ENCODE results near the gene PIEZO2.

The PIEZO2 gene

DNA sequence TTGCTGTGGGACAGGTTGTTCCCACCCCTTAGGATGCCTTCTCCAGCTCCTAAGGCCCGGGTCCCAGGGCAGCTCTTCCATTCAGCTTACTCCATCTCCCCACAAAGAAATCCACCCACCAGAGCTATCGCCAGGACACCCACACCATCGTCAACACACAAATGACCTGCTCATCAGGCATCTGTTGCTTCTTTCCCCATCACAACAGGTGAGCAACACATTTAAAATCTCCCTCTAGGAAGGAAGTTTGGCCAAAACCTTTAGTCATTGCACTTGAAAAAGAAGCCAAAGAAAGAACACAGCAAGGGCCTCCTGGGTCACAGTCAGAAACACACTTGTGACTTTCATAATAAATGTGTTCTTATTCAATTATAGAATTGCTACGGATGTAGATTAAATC, 289.0 kb downstream of the PIEZO2 start:
- Histone ChIP-seq H3K9me3 (ENCODE audit: control extremely low read depth in 1 of 5, control insufficient read depth in 4 of 5, insufficient read depth in 2 of 5, low read depth in 1 of 5, low read length in 4 of 5) (peaks cover 0 to 16% (median 4%) of the 10 kb centered on the region in 5 experiments), H3K4me1 (ENCODE audit: control extremely low read depth in 1 of 4, control insufficient read depth in 4 of 4, insufficient read depth in 4 of 4, low read length in 3 of 4) (no peaks in the 10 kb centered on the region), H3K36me3 (ENCODE audit: control insufficient read depth in 4 of 4, insufficient read depth in 4 of 4, low read length in 3 of 4) (no peaks in the 10 kb centered on the region), H3K27ac (ENCODE audit: insufficient read depth in 1 of 2, low read depth in 1 of 2, low read length in 2 of 2, poor library complexity in 1 of 2, severe bottlenecking in 2 of 2) (no peak overlapping the region), H3K27me3 (replicated peaks in 2 of 5; ENCODE audit: control insufficient read depth in 4 of 5, insufficient read depth in 5 of 5, low read length in 4 of 5) (no peaks in the 10 kb centered on the region), H3K4me3 (ENCODE audit: control insufficient read depth in 1 of 7, extremely low read depth in 1 of 7, insufficient read depth in 4 of 7, low read depth in 2 of 7, low read length in 6 of 7) (no peak overlapping the region)
- ChIA-PET POLR2A (no interaction called here), CTCF (interaction anchor here (1.7 to 2.5 kb wide), 2 partner anchors 180 to 294 kb away, joined by 4 to 5 read pairs; no protein-coding TSS in a partner anchor)
- DNase-seq, result no peak
- WGBS (ENCODE audit: insufficient coverage), result 92% methylated on average over 2 of the region's 4 CpGs

GRCh38 chr18:10858477-10858876, 290.9 kb downstream of the PIEZO2 start:
- 96% methylated on average over 4 of the region's 4 CpGs for WGBS (ENCODE audit: insufficient coverage)
- H3K27me3 ChIP-seq (replicated peaks in 2 of 5; ENCODE audit: control insufficient read depth in 4 of 5, insufficient read depth in 5 of 5, low read length in 4 of 5), result no peaks in the 10 kb centered on the region
- no peak for DNase-seq
- no peaks in the 10 kb centered on the region for H3K36me3 ChIP-seq (ENCODE audit: control insufficient read depth in 4 of 4, insufficient read depth in 4 of 4, low read length in 3 of 4)
- no peak overlapping the region for H3K4me3 ChIP-seq (ENCODE audit: control insufficient read depth in 1 of 7, extremely low read depth in 1 of 7, insufficient read depth in 4 of 7, low read depth in 2 of 7, low read length in 6 of 7)
- H3K4me1 ChIP-seq (ENCODE audit: control extremely low read depth in 1 of 4, control insufficient read depth in 4 of 4, insufficient read depth in 4 of 4, low read length in 3 of 4), result no peaks in the 10 kb centered on the region
- H3K27ac ChIP-seq (ENCODE audit: insufficient read depth in 1 of 2, low read depth in 1 of 2, low read length in 2 of 2, poor library complexity in 1 of 2, severe bottlenecking in 2 of 2), result no peak overlapping the region
- ChIA-PET CTCF (interaction anchor here (1.4 to 2.5 kb wide), 2 partner anchors 17 to 182 kb away, joined by 3 to 5 read pairs; no protein-coding TSS in a partner anchor), POLR2A (no interaction called here)
- no peaks in the 10 kb centered on the region for H3K9me3 ChIP-seq (ENCODE audit: control extremely low read depth in 1 of 5, control insufficient read depth in 4 of 5, insufficient read depth in 2 of 5, low read depth in 1 of 5, low read length in 4 of 5)

DNA sequence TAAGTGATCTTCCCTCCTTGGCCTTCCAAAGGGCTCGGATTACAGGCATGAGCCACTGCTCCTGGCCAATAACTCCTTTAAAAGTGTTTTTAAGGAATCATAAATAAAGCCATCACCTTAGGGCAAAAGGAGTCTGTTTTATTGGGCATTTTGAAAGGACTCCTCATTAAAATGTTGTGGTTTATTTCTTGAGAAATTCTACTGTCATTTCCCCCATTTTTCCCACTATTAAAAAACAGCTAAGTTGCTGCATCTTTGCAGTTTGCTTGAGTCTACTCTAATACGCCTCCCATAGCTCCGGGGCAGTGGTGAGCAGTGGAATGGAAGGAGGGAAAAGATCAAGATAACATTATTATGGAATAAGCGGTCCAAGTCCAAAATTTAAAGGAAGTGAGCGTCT, 293.2 kb downstream of the PIEZO2 start:
- Histone ChIP-seq H3K9me3 (ENCODE audit: control extremely low read depth in 1 of 5, control insufficient read depth in 4 of 5, insufficient read depth in 2 of 5, low read depth in 1 of 5, low read length in 4 of 5) (no peaks in the 10 kb centered on the region), H3K4me1 (ENCODE audit: control extremely low read depth in 1 of 4, control insufficient read depth in 4 of 4, insufficient read depth in 4 of 4, low read length in 3 of 4) (peaks cover 0 to 16% (median 3%) of the 10 kb centered on the region in 4 experiments), H3K4me3 (ENCODE audit: control insufficient read depth in 1 of 7, extremely low read depth in 1 of 7, insufficient read depth in 4 of 7, low read depth in 2 of 7, low read length in 6 of 7) (no peak overlapping the region), H3K36me3 (ENCODE audit: control insufficient read depth in 4 of 4, insufficient read depth in 4 of 4, low read length in 3 of 4) (no peaks in the 10 kb centered on the region), H3K27ac (ENCODE audit: insufficient read depth in 1 of 2, low read depth in 1 of 2, low read length in 2 of 2, poor library complexity in 1 of 2, severe bottlenecking in 2 of 2) (no peak overlapping the region), H3K27me3 (replicated peaks in 2 of 5; ENCODE audit: control insufficient read depth in 4 of 5, insufficient read depth in 5 of 5, low read length in 4 of 5) (no peaks in the 10 kb centered on the region)
- DNase-seq, result no peak
- ChIA-PET POLR2A (interaction anchor here (0.7 kb wide), 1 partner anchor 156 kb away, joined by 3 read pairs; no protein-coding TSS in a partner anchor), CTCF (no interaction called here)
- 100% methylated on average over 2 of the region's 5 CpGs for WGBS (ENCODE audit: insufficient coverage)

DNA sequence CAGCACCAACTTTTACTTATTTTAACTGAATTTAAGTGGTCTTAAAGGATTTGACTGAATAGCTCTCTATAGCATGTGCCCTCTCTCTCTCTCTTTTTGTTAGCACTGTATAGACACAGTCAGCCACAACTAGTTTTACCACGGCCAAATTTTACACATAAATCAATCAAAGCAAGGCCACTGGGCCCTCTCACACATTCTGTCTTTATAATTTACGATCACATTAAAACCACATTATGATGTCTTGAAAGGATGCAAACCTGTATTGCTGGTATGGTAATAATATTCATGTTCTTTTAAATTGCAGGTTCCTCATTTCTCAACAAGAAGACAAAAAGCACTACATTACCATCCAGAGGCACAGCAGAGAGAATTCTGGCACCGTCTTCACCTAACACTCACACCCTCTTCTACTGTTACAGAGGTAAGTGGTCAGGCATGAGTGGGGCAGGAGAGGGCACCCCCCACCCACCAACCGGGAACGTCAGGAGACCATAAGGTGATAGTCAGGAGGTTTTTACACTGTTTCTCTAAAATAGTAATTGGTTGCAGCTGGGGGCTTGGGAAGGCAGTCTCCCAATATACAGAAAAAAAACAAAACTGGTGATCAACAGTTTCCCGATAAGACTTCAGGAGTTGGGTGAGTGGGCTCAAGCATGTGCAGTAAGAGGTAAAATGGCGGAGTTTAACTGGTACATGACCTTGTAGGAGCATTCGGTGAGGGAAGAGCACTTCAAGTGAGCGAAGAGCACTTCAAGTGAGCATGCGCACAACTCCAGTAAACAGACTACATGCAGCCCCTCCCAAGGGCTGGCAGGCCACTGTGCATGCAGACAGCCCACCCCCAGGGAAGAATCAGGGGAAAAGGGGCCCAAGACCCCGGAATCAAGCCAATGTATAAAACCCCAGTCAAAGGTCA, 296.7 kb downstream of the PIEZO2 start:
- DNase-seq, result peak in 2 of 3 donors; percentile 44 to 67
- H3K27ac ChIP-seq (ENCODE audit: insufficient read depth in 1 of 2, low read depth in 1 of 2, low read length in 2 of 2, poor library complexity in 1 of 2, severe bottlenecking in 2 of 2), result no peak overlapping the region
- no peaks in the 10 kb centered on the region for H3K9me3 ChIP-seq (ENCODE audit: control extremely low read depth in 1 of 5, control insufficient read depth in 4 of 5, insufficient read depth in 2 of 5, low read depth in 1 of 5, low read length in 4 of 5)
- CTCF ChIA-PET, result interaction anchor here (0.9 to 7.8 kb wide), 12 partner anchors 13 to 666 kb away, joined by 3 to 71 read pairs (median 4); no protein-coding TSS in a partner anchor
- H3K4me3 ChIP-seq (ENCODE audit: control insufficient read depth in 1 of 7, extremely low read depth in 1 of 7, insufficient read depth in 4 of 7, low read depth in 2 of 7, low read length in 6 of 7), result no peak overlapping the region
- POLR2A ChIA-PET, result interaction anchor here (0.8 kb wide), 1 partner anchor 66 kb away, joined by 3 read pairs; no protein-coding TSS in a partner anchor
- H3K4me1 ChIP-seq (ENCODE audit: control extremely low read depth in 1 of 4, control insufficient read depth in 4 of 4, insufficient read depth in 4 of 4, low read length in 3 of 4), result peaks cover 0 to 20% (median 6%) of the 10 kb centered on the region in 4 experiments
- H3K36me3 ChIP-seq (ENCODE audit: control insufficient read depth in 4 of 4, insufficient read depth in 4 of 4, low read length in 3 of 4), result no peaks in the 10 kb centered on the region
- H3K27me3 ChIP-seq (replicated peaks in 2 of 5; ENCODE audit: control insufficient read depth in 4 of 5, insufficient read depth in 5 of 5, low read length in 4 of 5), result no peaks in the 10 kb centered on the region
- WGBS (ENCODE audit: insufficient coverage), result 61% methylated on average over 6 of the region's 11 CpGs

DNA sequence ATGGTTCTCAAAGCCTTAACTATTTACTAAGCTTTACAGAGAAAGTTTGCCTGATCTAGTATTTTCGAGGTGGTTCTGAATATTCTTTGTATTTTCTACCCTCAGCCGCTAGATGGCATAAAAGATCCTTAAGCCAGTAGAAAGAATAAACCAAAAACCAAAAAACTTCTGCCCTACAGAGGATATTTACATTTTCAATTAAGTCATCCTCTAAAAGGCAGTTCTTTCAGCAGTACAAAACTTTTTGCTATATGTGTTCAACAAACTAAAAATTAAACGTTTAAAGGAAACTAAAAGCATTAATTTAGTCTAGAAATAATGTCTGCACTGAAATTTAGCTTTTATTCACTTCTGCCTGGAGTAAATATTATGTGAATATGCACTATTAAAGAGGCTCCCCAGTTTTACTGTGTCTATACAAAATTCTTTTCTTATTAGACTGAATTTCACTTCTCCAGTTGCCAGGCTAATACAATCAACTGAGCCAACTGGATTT, 297.5 kb downstream of the PIEZO2 start:
- no peak overlapping the region for H3K4me3 ChIP-seq (ENCODE audit: control insufficient read depth in 1 of 7, extremely low read depth in 1 of 7, insufficient read depth in 4 of 7, low read depth in 2 of 7, low read length in 6 of 7)
- peaks cover 0 to 21% (median 7%) of the 10 kb centered on the region in 4 experiments for H3K4me1 ChIP-seq (ENCODE audit: control extremely low read depth in 1 of 4, control insufficient read depth in 4 of 4, insufficient read depth in 4 of 4, low read length in 3 of 4)
- no peaks in the 10 kb centered on the region for H3K27me3 ChIP-seq (replicated peaks in 2 of 5; ENCODE audit: control insufficient read depth in 4 of 5, insufficient read depth in 5 of 5, low read length in 4 of 5)
- POLR2A ChIA-PET, result interaction anchor here (0.8 kb wide), 1 partner anchor 65 kb away, joined by 3 read pairs; no protein-coding TSS in a partner anchor
- no peak overlapping the region for H3K27ac ChIP-seq (ENCODE audit: insufficient read depth in 1 of 2, low read depth in 1 of 2, low read length in 2 of 2, poor library complexity in 1 of 2, severe bottlenecking in 2 of 2)
- no peaks in the 10 kb centered on the region for H3K9me3 ChIP-seq (ENCODE audit: control extremely low read depth in 1 of 5, control insufficient read depth in 4 of 5, insufficient read depth in 2 of 5, low read depth in 1 of 5, low read length in 4 of 5)
- peak; percentile 60 to 82 (median 75) for DNase-seq
- no CpG with 5 or more reads among the region's 3 CpGs for WGBS (ENCODE audit: insufficient coverage)
- CTCF ChIA-PET, result interaction anchor here (0.7 to 7.8 kb wide), 21 partner anchors 13 to 880 kb away, joined by 3 to 71 read pairs (median 4); no protein-coding TSS in a partner anchor
- H3K36me3 ChIP-seq (ENCODE audit: control insufficient read depth in 4 of 4, insufficient read depth in 4 of 4, low read length in 3 of 4), result no peaks in the 10 kb centered on the region

GRCh38 chr18:10850840-10851239, 298.5 kb downstream of the PIEZO2 start:
- WGBS (ENCODE audit: insufficient coverage), result no CpG with 5 or more reads among the region's 1 CpG
- H3K27me3 ChIP-seq (replicated peaks in 2 of 5; ENCODE audit: control insufficient read depth in 4 of 5, insufficient read depth in 5 of 5, low read length in 4 of 5), result no peaks in the 10 kb centered on the region
- DNase-seq, result peak in 2 of 3 donors; percentile 19 to 27
- H3K4me1 ChIP-seq (ENCODE audit: control extremely low read depth in 1 of 4, control insufficient read depth in 4 of 4, insufficient read depth in 4 of 4, low read length in 3 of 4), result peaks cover 0 to 26% (median 7%) of the 10 kb centered on the region in 4 experiments
- POLR2A ChIA-PET, result no interaction called here
- CTCF ChIA-PET, result interaction anchor here (0.7 to 7.8 kb wide), 16 partner anchors 12 to 703 kb away, joined by 3 to 71 read pairs (median 4); no protein-coding TSS in a partner anchor
- no peaks in the 10 kb centered on the region for H3K36me3 ChIP-seq (ENCODE audit: control insufficient read depth in 4 of 4, insufficient read depth in 4 of 4, low read length in 3 of 4)
- H3K4me3 ChIP-seq (ENCODE audit: control insufficient read depth in 1 of 7, extremely low read depth in 1 of 7, insufficient read depth in 4 of 7, low read depth in 2 of 7, low read length in 6 of 7), result no peak overlapping the region
- H3K9me3 ChIP-seq (ENCODE audit: control extremely low read depth in 1 of 5, control insufficient read depth in 4 of 5, insufficient read depth in 2 of 5, low read depth in 1 of 5, low read length in 4 of 5), result no peaks in the 10 kb centered on the region
- no peak overlapping the region for H3K27ac ChIP-seq (ENCODE audit: insufficient read depth in 1 of 2, low read depth in 1 of 2, low read length in 2 of 2, poor library complexity in 1 of 2, severe bottlenecking in 2 of 2)
